Left ventricle myocardium inferior (tissue), 1 donor: ENCODE measurements around the gene AQP3. TPM values are rescaled to one million over a fixed set of nuclear protein-coding genes. Genes with fewer than 3 reads are reported as not detected.
A peak's percentile ranks its signal among the peaks of the same experiment; 100 is the strongest.
"Not testable (repeated sequence)": the region's sequence is repeated elsewhere in the genome, so short reads cannot be mapped to it uniquely, and the experiment has no call there.

Source experiments
- DNase-seq: peaks from one replicate; pipeline ENCODE4 v3.0.0-alpha.2; 2020
- H3K27ac ChIP-seq: fragments of 200-600 bp; replicated peaks from 2 replicates; pipeline ENCODE4 v1.8.0; 2021
- H3K27me3 ChIP-seq: fragments of 200-600 bp; 2 replicates; pipeline ENCODE4 v1.8.0; 2021; ENCODE audit warnings: low read depth
- H3K36me3 ChIP-seq: fragments of 200-600 bp; 2 replicates; pipeline ENCODE4 v1.8.0; 2021
- H3K4me1 ChIP-seq: fragments of 200-600 bp; 2 replicates; pipeline ENCODE4 v1.8.0; 2021
- H3K4me3 ChIP-seq: fragments of 200-600 bp; 2 replicates; pipeline ENCODE4 v1.8.0; 2021; ENCODE audit warnings: mild to moderate bottlenecking, moderate library complexity
- H3K9me3 ChIP-seq: fragments of 200-600 bp; replicated peaks from 2 replicates; pipeline ENCODE4 v1.8.0; 2021
- CTCF ChIP-seq: fragments of 200-600 bp; IDR thresholded peaks from 2 replicates; pipeline ENCODE4 v1.8.0; 2021; ENCODE audit warnings: antibody characterized with exemption, mild to moderate bottlenecking, borderline replicate concordance
- intact Hi-C: fragments of 100-400 bp; cut with micrococcal nuclease; formaldehyde crosslinking; loops from one replicate; pipeline ENCODE4 v1.11.0; 2022
- total RNA-seq: library from RNA; stranded (reverse); fragmentation: NEBNext Ultra II Directional; extraction: Animal tissue kit (Norgen Biotek cat#: 25700); gene quantifications from one replicate; pipeline ENCODE4 v1.2.1, GENCODE V29; 2021
- donor health status: DM: no; HTN: yes; CAD: no; lungs with severe emphysema.

The AQP3 gene
- total RNA-seq, 1 donor from 2014 or later: 13.6 TPM

GRCh38 chr9:33403941-33404787 is 43.2 kb downstream of the AQP3 start:
- H3K9me3 ChIP-seq: no peaks in the 10 kb centered on the region
- no peaks in the 10 kb centered on the region for H3K27me3 ChIP-seq
- DNase-seq: no peak
- intact Hi-C loops: no loop called here
- H3K36me3 ChIP-seq: no peaks in the 10 kb centered on the region
- no peak for TF ChIP-seq CTCF
- peak overlapping the region; percentile 75 for H3K4me3 ChIP-seq
- peak overlapping the region; percentile 97 for H3K27ac ChIP-seq
- peaks cover 62% of the 10 kb centered on the region for H3K4me1 ChIP-seq

GRCh38 chr9:33402371-33402770 is 45.0 kb downstream of the AQP3 start, which contains the start of gene AQP7:
AQP7 (minus strand) TSS chr9:33402568; CDS start chr9:33401262, 1,306 bp downstream.
- peak; percentile 75 for DNase-seq
- H3K36me3 ChIP-seq, H3K27me3 ChIP-seq, intact Hi-C loops, H3K9me3 ChIP-seq: not testable (repeated sequence)
- H3K27ac ChIP-seq: peak within 1 kb of the TSS; percentile 97
- peak within 1 kb of the TSS; percentile 75 for H3K4me3 ChIP-seq
- peaks cover 76% of the 10 kb centered on the region for H3K4me1 ChIP-seq

- peak overlapping the region; percentile 97 for H3K27ac ChIP-seq
- DNase-seq, H3K36me3 ChIP-seq, H3K27me3 ChIP-seq, intact Hi-C loops, H3K9me3 ChIP-seq: not testable (repeated sequence)
- H3K4me3 ChIP-seq: peak overlapping the region; percentile 75
- H3K4me1 ChIP-seq: peaks cover 82% of the 10 kb centered on the region
Observed at GRCh38 chr9:33401809-33402208, 45.6 kb downstream of the AQP3 start.

- intact Hi-C loops: not testable (repeated sequence)
- Histone ChIP-seq H3K4me3 (peak overlapping the region; percentile 75), H3K27ac (peak overlapping the region; percentile 97)
Observed at GRCh38 chr9:33399047-33399446, 48.3 kb downstream of the AQP3 start.

GRCh38 chr9:33397801-33398200 is 49.6 kb downstream of the AQP3 start:
- intact Hi-C loops, H3K36me3 ChIP-seq, H3K9me3 ChIP-seq, H3K4me3 ChIP-seq, H3K27me3 ChIP-seq, DNase-seq: not testable (repeated sequence)
- Histone ChIP-seq H3K4me1 (peaks cover 71% of the 10 kb centered on the region), H3K27ac (peak overlapping the region; percentile 47)

More at GRCh38 chr9:33399047-33399446, 48.3 kb downstream of the AQP3 start:
- H3K27me3 ChIP-seq, DNase-seq, H3K9me3 ChIP-seq, H3K36me3 ChIP-seq: not testable (repeated sequence)
- peaks cover 72% of the 10 kb centered on the region for H3K4me1 ChIP-seq

GRCh38 chr9:33395159-33395879 is 52.1 kb downstream of the AQP3 start:
- H3K27me3 ChIP-seq, H3K9me3 ChIP-seq, DNase-seq, intact Hi-C loops, H3K36me3 ChIP-seq: not testable (repeated sequence)
- Histone ChIP-seq H3K4me3 (peak overlapping the region; percentile 53), H3K27ac (peak overlapping the region; percentile 97), H3K4me1 (peaks cover 74% of the 10 kb centered on the region)

- H3K27ac ChIP-seq: peak overlapping the region; percentile 97
- peak; percentile 49 for DNase-seq
- intact Hi-C loops, H3K36me3 ChIP-seq, H3K9me3 ChIP-seq, H3K27me3 ChIP-seq: not testable (repeated sequence)
- H3K4me1 ChIP-seq: peaks cover 72% of the 10 kb centered on the region
- peak overlapping the region; percentile 53 for H3K4me3 ChIP-seq
Observed at GRCh38 chr9:33393986-33394385, 53.4 kb downstream of the AQP3 start.

- peak; percentile 51 for DNase-seq
- Histone ChIP-seq H3K27ac (peak overlapping the region; percentile 97), H3K4me1 (peaks cover 71% of the 10 kb centered on the region), H3K4me3 (peak overlapping the region; percentile 53), H3K9me3 (no peaks in the 10 kb centered on the region), H3K36me3 (no peaks in the 10 kb centered on the region), H3K27me3 (no peaks in the 10 kb centered on the region)
- no peak for TF ChIP-seq CTCF
- intact Hi-C loops: no loop called here
Observed at GRCh38 chr9:33393581-33393980, 53.8 kb downstream of the AQP3 start.

GRCh38 chr9:33392591-33393021 is 54.8 kb downstream of the AQP3 start:
- peaks cover 75% of the 10 kb centered on the region for H3K4me1 ChIP-seq
- H3K36me3 ChIP-seq, H3K27me3 ChIP-seq, H3K9me3 ChIP-seq, intact Hi-C loops, DNase-seq: not testable (repeated sequence)
- peak overlapping the region; percentile 53 for H3K4me3 ChIP-seq
- H3K27ac ChIP-seq: peak overlapping the region; percentile 97
